MM.1S (cell line): ENCODE results near the gene NDEL1.

Experiments used
- DNase-seq: peaks from one replicate; pipeline ENCODE4 v3.0.0-alpha.2; 2015
- H2AFZ ChIP-seq: fragments of 300-600 bp; sonication (generic); 2 replicates; pipeline ENCODE4 v1.6.0; 2016; ENCODE audit warnings: antibody characterized with exemption, low read length
- H3F3A ChIP-seq: fragments of 300-600 bp; sonication (generic); 2 replicates; pipeline ENCODE4 v1.6.1; 2016; ENCODE audit warnings: mild to moderate bottlenecking, antibody characterized with exemption, low read length, moderate library complexity, mixed read lengths; ENCODE audit not compliant: insufficient read depth
- H3K27ac ChIP-seq: fragments of 300-600 bp; sonication (generic); 2 replicates; pipeline ENCODE4 v1.5.1; 2016; ENCODE audit warnings: mild to moderate bottlenecking, low read length
- H3K27me3 ChIP-seq: fragments of 300-600 bp; sonication (generic); replicated peaks from 2 replicates; pipeline ENCODE4 v1.6.0; 2016; ENCODE audit warnings: low read length; ENCODE audit not compliant: insufficient read depth
- H3K36me3 ChIP-seq: fragments of 300-600 bp; sonication (generic); replicated peaks from 2 replicates; pipeline ENCODE4 v1.6.1; 2016; ENCODE audit warnings: mild to moderate bottlenecking, low read length, mixed read lengths; ENCODE audit not compliant: insufficient read depth
- H3K4me1 ChIP-seq: fragments of 300-600 bp; sonication (generic); 2 replicates; pipeline ENCODE4 v1.6.1; 2016; ENCODE audit warnings: low read length, mixed read lengths
- H3K4me2 ChIP-seq: fragments of 300-600 bp; sonication (generic); 2 replicates; pipeline ENCODE4 v1.6.0; 2016; ENCODE audit warnings: low read depth, low read length
- H3K4me3 ChIP-seq: fragments of 300-600 bp; sonication (generic); 2 replicates; pipeline ENCODE4 v1.5.1; 2016; ENCODE audit warnings: low read length, mixed read lengths
- H3K79me2 ChIP-seq: fragments of 300-600 bp; sonication (generic); 2 replicates; pipeline ENCODE4 v1.6.1; 2016; ENCODE audit warnings: mixed run types, low read length, mixed read lengths
- H3K9ac ChIP-seq: fragments of 300-600 bp; sonication (generic); 2 replicates; pipeline ENCODE4 v1.6.1; 2016; ENCODE audit warnings: low read length, mixed read lengths
- H3K9me2 ChIP-seq: fragments of 300-600 bp; sonication (generic); replicated peaks from 2 replicates; pipeline ENCODE4 v1.6.1; 2016; ENCODE audit warnings: mild to moderate bottlenecking, low read length, mixed read lengths; ENCODE audit not compliant: insufficient read depth
- H3K9me3 ChIP-seq: fragments of 300-600 bp; sonication (generic); replicated peaks from 2 replicates; pipeline ENCODE4 v1.6.1; 2016; ENCODE audit warnings: mild to moderate bottlenecking, low read length, mixed read lengths; ENCODE audit not compliant: insufficient read depth
- H4K20me1 ChIP-seq: fragments of 300-600 bp; sonication (generic); 2 replicates; pipeline ENCODE4 v1.6.1; 2016; ENCODE audit warnings: mild to moderate bottlenecking, low read length, moderate library complexity, mixed read lengths; ENCODE audit not compliant: insufficient read depth
- EZH2 ChIP-seq: fragments of 300-600 bp; sonication (generic); optimal IDR thresholded peaks from 2 replicates; pipeline ENCODE3; 2017; ENCODE audit warnings: low read depth, mild to moderate bottlenecking, antibody characterized with exemption, low read length, mixed read lengths
- EZH2phosphoT487 ChIP-seq: fragments of 300-600 bp; sonication (generic); IDR thresholded peaks from 2 replicates; pipeline ENCODE4 v1.6.1; 2018; ENCODE audit warnings: antibody characterized with exemption, low read length
- TF ChIP-seq, protein P1 (sequence below): fragments of 300-600 bp; sonication (generic); IDR thresholded peaks from 2 replicates; pipeline ENCODE4 v1.5.1; 2016; ENCODE audit warnings: antibody characterized with exemption, low read length, mixed read lengths

The NDEL1 gene

DNA sequence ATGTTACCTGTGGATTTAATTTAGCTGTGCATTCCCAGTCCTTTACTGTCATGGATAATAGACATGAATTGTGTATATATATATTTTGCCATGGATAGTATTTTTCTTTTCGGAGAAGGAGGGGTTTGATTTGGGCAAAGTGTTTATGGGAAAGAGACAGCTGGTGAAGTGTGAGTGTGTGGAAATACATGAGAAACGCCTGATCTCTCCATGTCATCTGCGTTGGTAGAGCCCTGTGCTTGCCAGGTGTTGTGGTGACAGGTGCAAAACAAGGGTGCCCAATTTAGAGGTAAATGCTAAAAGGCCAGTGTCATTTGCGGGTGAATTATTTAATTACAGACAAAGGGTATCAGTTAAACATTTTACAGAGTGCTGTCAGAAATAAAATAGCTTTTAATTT is 23.4 kb downstream of the NDEL1 start:
- Histone ChIP-seq H3K36me3 (0 out of 2 replicates have a peak, but pooled peaks cover 2% of the 10 kb centered on the region), H3K79me2 (peaks cover 47% of the 10 kb centered on the region), H3K9me2 (no peaks in the 10 kb centered on the region), H3K9ac (no peak overlapping the region), H3K27me3 (no peaks in the 10 kb centered on the region), H3K9me3 (no peaks in the 10 kb centered on the region), H3K27ac (no peak overlapping the region), H3K4me2 (no peak overlapping the region), H3K4me3 (no peak overlapping the region), H3F3A (no peaks in the 10 kb centered on the region), H4K20me1 (no peaks in the 10 kb centered on the region), H2AFZ (no peak overlapping the region), H3K4me1 (no peaks in the 10 kb centered on the region)
- TF ChIP-seq, protein P1, sequence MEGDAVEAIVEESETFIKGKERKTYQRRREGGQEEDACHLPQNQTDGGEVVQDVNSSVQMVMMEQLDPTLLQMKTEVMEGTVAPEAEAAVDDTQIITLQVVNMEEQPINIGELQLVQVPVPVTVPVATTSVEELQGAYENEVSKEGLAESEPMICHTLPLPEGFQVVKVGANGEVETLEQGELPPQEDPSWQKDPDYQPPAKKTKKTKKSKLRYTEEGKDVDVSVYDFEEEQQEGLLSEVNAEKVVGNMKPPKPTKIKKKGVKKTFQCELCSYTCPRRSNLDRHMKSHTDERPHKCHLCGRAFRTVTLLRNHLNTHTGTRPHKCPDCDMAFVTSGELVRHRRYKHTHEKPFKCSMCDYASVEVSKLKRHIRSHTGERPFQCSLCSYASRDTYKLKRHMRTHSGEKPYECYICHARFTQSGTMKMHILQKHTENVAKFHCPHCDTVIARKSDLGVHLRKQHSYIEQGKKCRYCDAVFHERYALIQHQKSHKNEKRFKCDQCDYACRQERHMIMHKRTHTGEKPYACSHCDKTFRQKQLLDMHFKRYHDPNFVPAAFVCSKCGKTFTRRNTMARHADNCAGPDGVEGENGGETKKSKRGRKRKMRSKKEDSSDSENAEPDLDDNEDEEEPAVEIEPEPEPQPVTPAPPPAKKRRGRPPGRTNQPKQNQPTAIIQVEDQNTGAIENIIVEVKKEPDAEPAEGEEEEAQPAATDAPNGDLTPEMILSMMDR: no peak
- TF ChIP-seq EZH2phosphoT487 (no peak), EZH2 (no peak)
- no peak for DNase-seq

DNA sequence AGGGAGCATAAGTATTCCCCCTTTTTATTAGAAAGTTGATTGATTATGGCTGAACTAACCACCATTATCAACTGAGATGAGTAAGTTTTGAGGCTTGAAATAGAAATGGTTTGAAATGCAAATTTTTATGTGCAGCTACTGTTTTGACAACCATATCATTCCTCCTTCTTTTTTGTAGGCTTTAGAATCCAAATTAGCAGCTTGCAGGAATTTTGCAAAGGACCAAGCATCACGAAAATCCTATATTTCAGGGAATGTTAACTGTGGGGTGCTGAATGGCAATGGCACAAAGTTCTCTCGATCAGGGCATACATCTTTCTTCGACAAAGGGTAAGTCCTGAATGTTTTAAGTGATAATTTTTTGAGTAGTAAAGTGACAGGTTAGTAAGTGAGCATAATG is 24.1 kb downstream of the NDEL1 start:
- Histone ChIP-seq H2AFZ (no peak overlapping the region), H3K27ac (no peak overlapping the region), H3K9me2 (no peaks in the 10 kb centered on the region), H3K4me2 (no peak overlapping the region), H3F3A (no peaks in the 10 kb centered on the region), H3K9ac (no peak overlapping the region), H3K27me3 (no peaks in the 10 kb centered on the region), H4K20me1 (no peaks in the 10 kb centered on the region), H3K4me1 (no peaks in the 10 kb centered on the region), H3K9me3 (no peaks in the 10 kb centered on the region), H3K36me3 (no peaks in the 10 kb centered on the region), H3K79me2 (peaks cover 55% of the 10 kb centered on the region), H3K4me3 (no peak overlapping the region)
- TF ChIP-seq, protein P1: no peak
- TF ChIP-seq EZH2phosphoT487: no peak
- TF ChIP-seq EZH2: no peak
- no peak for DNase-seq

DNA sequence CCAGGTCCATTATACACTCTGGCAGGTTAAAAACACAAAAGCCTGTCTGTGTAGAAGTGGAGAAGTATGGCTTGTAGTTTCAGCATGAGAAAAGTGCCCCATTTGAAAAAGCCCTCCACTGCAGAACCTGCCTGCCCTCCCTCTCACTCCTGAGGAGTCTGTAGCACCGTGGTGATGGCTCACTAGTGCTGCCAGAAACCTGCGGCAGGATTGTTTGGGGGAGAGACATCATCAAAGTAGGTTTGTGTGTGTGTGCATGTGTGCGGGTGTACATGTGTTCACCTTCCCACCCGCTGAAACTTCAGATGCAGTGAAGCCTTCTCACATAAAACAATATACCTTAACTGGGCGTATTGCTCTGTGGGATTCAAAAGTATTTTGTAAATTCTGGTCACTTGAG is 26.9 kb downstream of the NDEL1 start:
- H4K20me1 ChIP-seq: no peaks in the 10 kb centered on the region
- peaks cover 62% of the 10 kb centered on the region for H3K79me2 ChIP-seq
- H3K4me3 ChIP-seq: no peak overlapping the region
- H3K4me1 ChIP-seq: no peaks in the 10 kb centered on the region
- H3K4me2 ChIP-seq: no peak overlapping the region
- H3K9me2 ChIP-seq: no peaks in the 10 kb centered on the region
- TF ChIP-seq, protein P1: no peak
- no peak for TF ChIP-seq EZH2
- TF ChIP-seq EZH2phosphoT487: no peak
- no peak overlapping the region for H3K9ac ChIP-seq
- no peak overlapping the region for H2AFZ ChIP-seq
- H3K27ac ChIP-seq: no peak overlapping the region
- H3K9me3 ChIP-seq: no peaks in the 10 kb centered on the region
- H3K36me3 ChIP-seq: no peaks in the 10 kb centered on the region; the same call in 1 of the 2 replicates
- DNase-seq: no peak
- no peaks in the 10 kb centered on the region for H3K27me3 ChIP-seq
- H3F3A ChIP-seq: no peaks in the 10 kb centered on the region

DNA sequence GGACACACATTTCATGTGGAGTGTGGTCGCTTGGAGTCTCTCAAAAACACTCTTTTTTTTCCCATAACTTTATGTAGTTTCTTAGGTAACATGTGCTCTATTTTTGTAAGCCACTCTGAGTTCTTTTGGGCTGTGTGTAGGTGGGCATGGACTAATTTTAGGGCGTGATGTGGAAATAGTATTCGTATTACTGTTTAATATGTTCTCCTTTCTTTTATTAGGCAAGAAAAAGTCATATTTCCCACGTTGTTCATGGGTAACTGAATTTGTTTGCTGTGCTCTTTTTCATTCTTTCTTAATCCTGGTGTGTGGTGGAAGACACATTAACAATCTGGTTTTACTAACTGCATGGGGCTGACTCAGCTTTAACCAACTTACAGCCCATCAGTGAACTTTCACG is 27.4 kb downstream of the NDEL1 start:
- no peak overlapping the region for H3K4me2 ChIP-seq

More for the DNA sequence above, 27.4 kb downstream of the NDEL1 start:
- H3K36me3 ChIP-seq: no peaks in the 10 kb centered on the region; the same call in none of the 2 replicates
- TF ChIP-seq, protein P1: no peak
- TF ChIP-seq EZH2 (no peak), EZH2phosphoT487 (no peak)
- no peak for DNase-seq
- H3F3A ChIP-seq: no peaks in the 10 kb centered on the region
- no peak overlapping the region for H2AFZ ChIP-seq
- H4K20me1 ChIP-seq: no peaks in the 10 kb centered on the region
- H3K9ac ChIP-seq: no peak overlapping the region
- H3K4me3 ChIP-seq: no peak overlapping the region
- no peak overlapping the region for H3K27ac ChIP-seq
- H3K9me2 ChIP-seq: no peaks in the 10 kb centered on the region
- no peaks in the 10 kb centered on the region for H3K4me1 ChIP-seq
- no peaks in the 10 kb centered on the region for H3K27me3 ChIP-seq
- peaks cover 61% of the 10 kb centered on the region for H3K79me2 ChIP-seq
- no peaks in the 10 kb centered on the region for H3K9me3 ChIP-seq
